Ovary (tissue), 9 donors: ENCODE data around the gene PRRT2. TPM values are rescaled to one million over a fixed set of nuclear protein-coding genes. Genes with fewer than 3 reads are reported as not detected.
"Not testable (repeated sequence)": the region's sequence is repeated elsewhere in the genome, so short reads cannot be mapped to it uniquely, and the experiment has no call there.

ENCODE experiments used
- DNase-seq, 5 donors: peaks; one replicate each; pipeline ENCODE4 v3.0.0-alpha.2; 2019 to 2020
- H3K27ac ChIP-seq, 2 donors: fragments of 200-600 bp; one replicate each; pipeline versions ENCODE4 v1.5.1 to v1.8.0; 2019 to 2022
- H3K27me3 ChIP-seq: fragments of 200-600 bp; one replicate; pipeline ENCODE4 v1.8.0; 2022
- H3K36me3 ChIP-seq: fragments of 200-600 bp; sonication (generic); one replicate; pipeline ENCODE4 v1.5.1; 2019
- H3K4me1 ChIP-seq: one replicate; pipeline ENCODE4 v1.8.1; 2013; ENCODE audit warnings: mild to moderate bottlenecking, moderate library complexity; ENCODE audit not compliant: insufficient read depth
- H3K4me3 ChIP-seq: fragments of 200-600 bp; sonication (generic); one replicate; pipeline ENCODE4 v1.5.1; 2017
- H3K9me3 ChIP-seq, 2 donors: fragments of 200-600 bp in 1 of 2; sonication (generic) in 1 of 2; one replicate each; pipeline versions ENCODE4 v1.5.1 to v1.8.1; 2013 to 2019; ENCODE audit warnings: mild to moderate bottlenecking in 1 of 2, moderate library complexity in 1 of 2
- CTCF ChIP-seq, 3 donors: fragments of 450-650 bp in 2 of 3; fragments of 200-600 bp in 1 of 3; IDR thresholded peaks; one replicate each; pipeline versions ENCODE4 v1.5.1 to v1.8.0; 2016 to 2022; ENCODE audit warnings: antibody characterized with exemption in 3 of 3, mild to moderate bottlenecking in 1 of 3
- EP300 ChIP-seq: sonication (generic); formaldehyde crosslinking; IDR thresholded peaks from one replicate; pipeline ENCODE4 v1.6.1; 2017; ENCODE audit warnings: antibody characterized with exemption
- POLR2A ChIP-seq: fragments of 450-650 bp; IDR thresholded peaks from one replicate; pipeline ENCODE4 v1.6.1; 2017; ENCODE audit warnings: antibody characterized with exemption, mild to moderate bottlenecking, moderate library complexity
- WGBS, 3 donors: extraction: QIAGEN DNeasy Blood & Tissue Kit in 1 of 3; methylation state at CpG; one replicate each; pipeline versions ENCODE4 v1.1.5 to v1.1.7; 2013 to 2017; 5-methylcytosine and 5-hydroxymethylcytosine counted together
- intact Hi-C, 4 donors: fragments of 100-400 bp; cut with DNase I; formaldehyde crosslinking; loops; one replicate each; pipeline versions ENCODE4 v1.11.0 to v1.15.1; 2022 to 2023
- polyA plus RNA-seq, 2 donors: library from polyadenylated mRNA; stranded (reverse); fragments of 200-250 nt in 1 of 2; fragments of 350-450 nt in 1 of 2; fragmentation: Illumina TruSeq in 1 of 2; extraction: RNeasy Lipid Tissue Mini Kit (QIAGEN cat#74804) in 1 of 2; gene quantifications; one replicate each; pipeline ENCODE4 v1.2.3, GENCODE V29; 2013 to 2014
- total RNA-seq, 7 donors: library from RNA; depleted of rRNA in 2 of 7; stranded (reverse); fragments of >200 nt in 2 of 7; fragmentation: NEBNext Ultra II Directional in 3 of 7; extraction: Animal tissue kit (Norgen Biotek cat#: 25700) in 3 of 7; gene quantifications; one replicate each; pipeline versions ENCODE4 v1.1.0 to v1.2.4, GENCODE V29; 2016 to 2023
- donor health status: DM: no; HTN: no; CAD: no; lungs with moderate emphysema.
- donor health status: DM: no; HTN: no; CAD: no.
- donor health status: Bipolar disorder and iron deficiency.
- donor health status: DM: yes; HTN: yes; CAD: no.
- donor health status: DM: no; HTN: no; CAD: no.
- donor health status: DM: yes; HTN: yes; CAD: no.

PRRT2 gene
- total and polyA plus RNA-seq, 9 donors = 6.3 to 64.5 (median 33.4) TPM

DNA sequence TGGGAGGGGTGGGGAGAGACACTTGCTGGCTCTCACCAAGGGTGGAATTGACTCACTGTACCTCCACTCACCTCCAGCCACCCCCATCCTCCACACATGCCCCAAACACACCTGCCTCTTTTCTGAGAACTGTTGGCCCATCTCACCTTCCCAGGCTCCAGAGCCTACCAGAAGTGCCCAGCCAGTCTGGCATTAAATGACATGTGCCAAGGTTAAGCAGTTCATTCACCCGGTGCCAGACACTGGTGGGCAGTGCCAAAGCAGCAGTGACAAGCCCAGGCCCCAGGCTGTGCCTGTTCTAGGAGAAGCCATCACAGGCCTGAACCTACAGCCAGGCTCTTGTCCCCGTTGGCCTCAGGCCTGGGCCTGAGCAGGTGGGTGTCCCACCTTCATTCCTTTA, 19.5 kb downstream of the PRRT2 start:
- no peaks in the 10 kb centered on the region for H3K36me3 ChIP-seq
- H3K27ac ChIP-seq = peak overlapping the region in 1 of 2 donors; percentile 28

DNA sequence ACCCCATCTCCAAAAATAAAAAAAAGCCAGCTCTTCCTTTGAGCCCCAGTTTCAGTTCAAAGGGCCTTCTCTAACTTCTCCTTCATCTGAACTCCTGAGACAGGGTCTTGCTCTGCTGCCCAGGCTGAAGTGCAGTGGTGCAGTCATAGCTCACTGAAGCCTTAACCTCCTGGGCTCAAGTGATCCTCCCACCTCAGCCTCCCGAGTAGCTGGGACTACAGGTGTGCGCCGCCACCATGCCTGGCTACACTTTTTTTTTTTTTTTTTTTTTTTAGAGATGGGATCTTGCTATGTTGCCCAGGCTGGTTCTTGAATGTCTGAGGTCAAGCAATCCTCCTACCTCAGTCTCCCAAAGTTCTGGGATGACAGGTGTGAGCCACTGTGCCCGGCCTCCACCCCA, 21.2 kb downstream of the PRRT2 start:
- intact Hi-C loops, H3K27me3 ChIP-seq, DNase-seq, H3K9me3 ChIP-seq, H3K4me1 ChIP-seq, H3K4me3 ChIP-seq, H3K27ac ChIP-seq, H3K36me3 ChIP-seq: not testable (repeated sequence)
- 94 to 97% (median 97%) methylated on average over 4 of the region's 4 CpGs for WGBS, 3 donors

More for the DNA sequence above, 19.5 kb downstream of the PRRT2 start:
- Histone ChIP-seq H3K4me3 (no peak overlapping the region), H3K9me3 (no peaks in the 10 kb centered on the region), H3K27me3 (no peaks in the 10 kb centered on the region), H3K4me1 (peaks cover 5% of the 10 kb centered on the region)
- 74 to 90% (median 76%) methylated on average over 2 of the region's 2 CpGs for WGBS, 3 donors
- no peak for TF ChIP-seq POLR2A
- no peak for TF ChIP-seq EP300
- TF ChIP-seq CTCF (IDR thresholded peaks at IDR 0.05) = no peak
- intact Hi-C loops = no loop called here
- no peak for DNase-seq

DNA sequence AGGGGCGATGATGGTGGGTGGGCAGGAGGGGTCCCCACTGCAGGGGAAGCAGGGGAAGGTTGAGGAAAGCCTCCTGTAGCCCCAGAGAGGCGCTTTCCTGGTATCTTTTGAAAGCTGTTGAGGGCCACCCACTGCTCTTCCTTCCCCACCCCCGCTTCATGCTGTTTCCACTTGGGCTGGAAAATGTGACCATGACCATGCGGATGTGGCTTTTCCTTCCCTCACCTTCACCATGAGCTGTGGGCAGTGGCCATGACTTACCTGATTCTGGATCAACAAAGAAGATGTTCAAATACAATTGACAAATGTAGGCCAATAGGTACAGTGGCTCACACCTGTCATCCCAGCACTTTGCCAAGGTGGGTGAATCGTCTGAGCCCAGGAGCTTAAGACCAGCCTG, 22.1 kb downstream of the PRRT2 start:
- no peak for TF ChIP-seq POLR2A
- TF ChIP-seq EP300 = no peak
- no peak for TF ChIP-seq CTCF (IDR thresholded peaks at IDR 0.05)
- no peak for DNase-seq
- intact Hi-C loops = no loop called here
- Histone ChIP-seq H3K4me1 (peaks cover 1% of the 10 kb centered on the region), H3K36me3 (no peaks in the 10 kb centered on the region), H3K27ac (no peak overlapping the region), H3K9me3 (no peaks in the 10 kb centered on the region), H3K27me3 (no peaks in the 10 kb centered on the region), H3K4me3 (no peak overlapping the region)
- 91 to 97% (median 93%) methylated on average over 5 of the region's 5 CpGs for WGBS, 3 donors

- no peak for DNase-seq
- H3K9me3 ChIP-seq = no peaks in the 10 kb centered on the region
- no peak overlapping the region for H3K27ac ChIP-seq
- H3K36me3 ChIP-seq = no peaks in the 10 kb centered on the region
- H3K27me3 ChIP-seq = no peaks in the 10 kb centered on the region
- no peak overlapping the region for H3K4me3 ChIP-seq
- peaks cover 8% of the 10 kb centered on the region for H3K4me1 ChIP-seq
- no peak for TF ChIP-seq POLR2A
- TF ChIP-seq EP300 = no peak
- no peak for TF ChIP-seq CTCF (IDR thresholded peaks at IDR 0.05)
- WGBS, 3 donors = 76 to 84% (median 81%) methylated on average over 7 of the region's 7 CpGs
- intact Hi-C loops = no loop called here
Observed at GRCh38 chr16:29835926-29836325, 23.9 kb downstream of the PRRT2 start.

DNA sequence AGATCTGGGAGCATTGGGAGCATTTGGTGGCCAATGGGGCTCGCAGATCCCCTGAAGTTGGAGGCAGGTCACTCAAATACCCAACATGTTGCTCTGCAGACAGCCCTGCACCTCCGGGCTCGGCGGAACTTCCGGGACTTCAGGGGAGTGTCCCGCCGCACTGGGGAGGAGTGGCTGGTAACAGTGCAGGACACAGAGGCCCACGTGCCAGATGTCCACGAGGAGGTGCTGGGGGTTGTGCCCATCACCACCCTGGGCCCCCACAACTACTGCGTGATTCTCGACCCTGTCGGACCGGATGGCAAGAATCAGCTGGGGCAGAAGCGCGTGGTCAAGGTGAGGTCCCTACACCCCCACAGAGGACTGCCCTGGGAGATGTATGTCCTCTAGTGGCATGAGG, 24.6 kb downstream of the PRRT2 start:
- 73 to 81% (median 76%) methylated on average over 15 of the region's 15 CpGs for WGBS, 3 donors

More for the DNA sequence above, 24.6 kb downstream of the PRRT2 start:
- H3K36me3 ChIP-seq = no peaks in the 10 kb centered on the region
- H3K27ac ChIP-seq = peak overlapping the region in 1 of 2 donors; percentile 10
- no peak for DNase-seq
- intact Hi-C loops = no loop called here
- H3K4me1 ChIP-seq = peaks cover 8% of the 10 kb centered on the region
- no peak overlapping the region for H3K4me3 ChIP-seq
- H3K27me3 ChIP-seq = no peaks in the 10 kb centered on the region
- H3K9me3 ChIP-seq = no peaks in the 10 kb centered on the region
- TF ChIP-seq CTCF (IDR thresholded peaks at IDR 0.05) (no peak), POLR2A (no peak), EP300 (no peak)
